COLO668 (cell line): Measurements from ENCODE around the gene GFER.
A peak's percentile ranks its signal among the peaks of the same experiment; 100 is the strongest.
"Not testable (repeated sequence)": the region's sequence is repeated elsewhere in the genome, so short reads cannot be mapped to it uniquely, and the experiment has no call there.

Experiments
- DNase-seq: peaks from one replicate; lab custom pipeline; 2025; ENCODE audit not compliant: unreplicated experiment; lab: John Stamatoyannopoulos, UW

GFER gene

DNA sequence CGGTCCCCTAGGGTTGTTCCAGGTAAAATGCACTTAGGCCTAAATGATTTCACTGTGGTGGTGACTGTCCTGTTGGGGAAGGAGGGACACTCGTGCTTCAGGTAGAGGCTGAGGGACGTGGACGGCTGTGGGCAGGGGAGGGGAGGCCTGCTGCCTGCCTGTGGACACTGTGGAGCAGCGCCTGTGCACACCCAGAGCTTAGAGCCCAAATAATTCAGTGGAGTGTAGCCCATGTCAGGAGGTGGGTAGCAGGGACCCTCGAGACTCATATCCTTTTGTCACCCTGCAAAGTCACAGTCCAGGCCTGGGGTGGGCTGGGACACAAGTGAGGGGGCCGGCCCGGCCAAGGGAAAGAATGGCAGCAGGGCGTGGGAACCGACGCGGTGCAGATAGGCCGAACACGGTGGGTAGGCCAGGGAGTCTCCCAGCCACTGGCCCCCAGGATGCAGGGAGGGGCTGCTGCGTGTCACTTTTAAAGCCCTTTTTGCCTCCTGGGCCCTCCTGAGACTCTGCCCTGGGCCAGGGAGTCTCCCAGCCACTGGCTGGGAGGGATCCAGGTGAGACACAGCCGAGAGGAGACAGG, 42.0 kb downstream of the GFER start:
- DNase-seq: no peak

DNA sequence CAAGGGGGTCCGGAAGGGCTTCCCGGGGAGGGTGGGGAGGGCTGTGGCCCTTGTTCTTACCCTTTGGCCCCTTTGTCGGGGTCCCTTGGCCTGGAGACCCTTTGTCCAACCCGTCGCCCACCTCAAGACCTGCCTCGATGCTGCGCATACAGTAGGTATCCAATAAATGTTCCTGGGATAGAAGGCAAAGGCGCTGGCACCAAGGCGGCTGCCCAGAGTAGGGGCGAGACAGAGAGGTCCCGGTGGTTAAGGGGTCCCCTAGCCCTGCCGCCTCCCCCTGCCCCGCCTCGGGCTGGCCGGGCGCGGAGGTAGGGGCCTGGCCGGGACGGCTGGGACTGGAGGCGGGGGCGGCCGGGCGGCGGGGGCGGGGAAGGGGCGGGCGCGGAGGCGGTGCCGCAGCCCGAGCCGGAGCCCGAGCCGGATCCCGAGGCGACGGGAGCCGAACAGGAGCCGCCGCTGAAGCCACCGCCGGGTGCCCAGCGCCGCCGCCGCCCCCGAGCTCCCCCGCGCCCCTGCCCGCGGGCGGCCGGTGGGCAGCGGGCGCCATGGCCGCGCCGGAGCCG, 42.5 kb downstream of the GFER start, which contains the start of gene NHERF2:
Gene NHERF2 (plus strand): TSS at position 442 of the 563 bp plus-strand sequence. CDS start 104 bp downstream, at position 546.
- DNase-seq: peak; percentile 68

- DNase-seq: peak; percentile 68
Observed at GRCh38 chr16:2027024-2028010, 43.3 kb downstream of the GFER start.

- peak; percentile 42 for DNase-seq
Observed at GRCh38 chr16:2028146-2028545, 44.2 kb downstream of the GFER start.

- peak; percentile 89 for DNase-seq
Observed at GRCh38 chr16:2028620-2029220, 44.7 kb downstream of the GFER start.

DNA sequence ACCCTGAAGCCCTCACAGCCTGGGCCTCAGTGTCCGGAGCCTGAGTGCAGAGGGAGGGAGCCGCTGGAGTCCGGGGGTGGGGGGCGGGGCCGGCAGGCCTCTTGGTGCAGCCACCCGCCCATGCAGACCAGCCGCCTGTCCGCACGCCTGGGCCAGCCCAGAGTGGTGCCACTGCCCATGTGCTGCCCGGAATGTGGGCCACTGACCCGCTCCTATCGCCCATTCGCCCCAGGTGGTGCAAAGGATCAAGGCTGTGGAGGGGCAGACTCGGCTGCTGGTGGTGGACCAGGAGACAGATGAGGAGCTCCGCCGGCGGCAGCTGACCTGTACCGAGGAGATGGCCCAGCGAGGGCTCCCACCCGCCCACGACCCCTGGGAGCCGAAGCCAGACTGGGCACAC, 45.4 kb downstream of the GFER start:
- no peak for DNase-seq

DNA sequence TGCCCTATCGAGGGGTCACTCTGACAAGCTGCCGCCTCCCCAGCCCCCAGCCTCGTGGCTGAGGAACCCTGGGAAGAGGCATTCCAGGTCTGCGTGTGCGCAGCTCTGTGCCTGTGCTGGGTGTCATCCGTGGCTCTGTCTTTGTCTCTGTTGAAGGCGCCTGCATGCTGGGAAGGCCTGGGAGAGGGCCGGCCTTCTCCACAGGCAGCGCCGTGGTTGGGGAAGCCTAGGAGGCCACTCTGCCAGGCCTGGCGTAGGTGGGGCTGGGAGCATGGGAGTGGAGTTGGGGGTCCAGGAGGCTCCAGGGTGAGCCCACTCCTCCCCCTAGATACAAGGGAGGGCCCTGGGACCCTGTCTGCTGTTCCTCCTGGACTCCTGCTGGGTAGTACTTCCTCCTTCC, 46.0 kb downstream of the GFER start:
- no peak for DNase-seq

DNA sequence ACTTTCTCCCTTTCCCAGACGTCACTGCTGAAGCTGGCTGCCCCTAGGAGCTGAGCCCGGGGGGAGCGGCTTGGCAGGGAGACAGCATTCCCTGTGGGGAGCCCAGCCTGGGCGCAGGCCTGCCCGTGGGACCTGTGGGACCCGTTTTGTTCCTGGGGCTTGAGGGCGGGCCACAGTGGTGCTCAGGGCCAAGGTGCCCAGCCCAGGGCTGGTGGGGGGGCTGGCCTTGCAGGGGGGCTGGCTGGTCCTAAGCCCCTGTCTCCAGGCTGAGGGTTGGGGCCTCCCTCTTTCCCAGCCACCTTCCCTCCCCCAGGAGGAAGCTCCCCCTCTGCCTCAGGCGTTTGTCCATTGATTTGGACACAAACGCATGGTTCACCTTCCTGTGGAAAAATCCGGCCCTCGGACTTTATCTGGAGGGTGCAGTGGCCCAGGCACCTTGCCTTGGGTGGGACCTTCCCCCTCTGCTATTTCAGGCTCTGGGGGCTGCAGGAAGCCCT, 47.1 kb downstream of the GFER start:
- no peak for DNase-seq

DNA sequence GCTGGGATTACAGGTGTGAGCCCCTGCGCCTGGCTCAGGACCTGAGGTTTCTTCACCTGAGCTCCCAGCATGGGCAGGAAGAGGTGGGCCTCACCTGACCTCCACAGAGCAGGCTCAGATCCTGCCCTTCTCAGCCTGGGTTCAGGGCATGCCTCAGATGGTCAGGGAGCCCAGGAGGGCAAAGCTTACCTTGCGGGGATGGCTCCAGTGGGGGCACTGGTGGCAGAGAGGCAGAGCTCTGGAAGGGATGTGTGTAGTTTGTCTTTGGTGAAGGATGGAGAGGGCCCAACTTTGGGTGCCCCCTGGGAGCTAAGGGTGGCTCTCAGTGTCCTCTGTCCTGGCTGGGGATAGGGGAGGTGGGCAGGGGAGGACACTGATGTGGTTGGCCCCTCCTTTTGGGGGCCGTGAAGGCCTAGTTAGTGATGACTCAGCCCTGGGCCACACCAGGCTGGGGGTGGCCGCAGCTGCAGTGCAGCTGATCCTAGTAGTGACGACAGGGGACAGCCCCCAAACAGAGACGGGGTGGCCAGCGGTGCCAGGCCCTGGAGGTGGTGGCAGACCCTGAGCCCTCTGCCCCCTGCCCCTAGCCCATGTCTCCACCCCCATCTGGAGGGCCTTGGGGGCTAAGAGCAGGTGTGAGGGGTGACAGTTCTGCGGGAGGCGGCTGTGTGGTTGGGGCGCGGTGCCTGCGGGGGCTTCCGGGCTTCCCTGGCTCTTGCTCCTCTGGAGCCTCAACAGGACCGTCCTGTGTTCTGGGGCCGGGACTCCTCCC, 48.5 kb downstream of the GFER start:
- no peak for DNase-seq

GRCh38 chr16:2033057-2033908, 49.3 kb downstream of the GFER start:
- DNase-seq: peak; percentile 48

- DNase-seq: not testable (repeated sequence)
Observed at GRCh38 chr16:2033909-2034695, 50.1 kb downstream of the GFER start.

- DNase-seq: no peak
Observed at GRCh38 chr16:2034696-2035430, 50.9 kb downstream of the GFER start.

- DNase-seq: peak; percentile 93
Observed at GRCh38 chr16:2035431-2036199, 51.6 kb downstream of the GFER start.

DNA sequence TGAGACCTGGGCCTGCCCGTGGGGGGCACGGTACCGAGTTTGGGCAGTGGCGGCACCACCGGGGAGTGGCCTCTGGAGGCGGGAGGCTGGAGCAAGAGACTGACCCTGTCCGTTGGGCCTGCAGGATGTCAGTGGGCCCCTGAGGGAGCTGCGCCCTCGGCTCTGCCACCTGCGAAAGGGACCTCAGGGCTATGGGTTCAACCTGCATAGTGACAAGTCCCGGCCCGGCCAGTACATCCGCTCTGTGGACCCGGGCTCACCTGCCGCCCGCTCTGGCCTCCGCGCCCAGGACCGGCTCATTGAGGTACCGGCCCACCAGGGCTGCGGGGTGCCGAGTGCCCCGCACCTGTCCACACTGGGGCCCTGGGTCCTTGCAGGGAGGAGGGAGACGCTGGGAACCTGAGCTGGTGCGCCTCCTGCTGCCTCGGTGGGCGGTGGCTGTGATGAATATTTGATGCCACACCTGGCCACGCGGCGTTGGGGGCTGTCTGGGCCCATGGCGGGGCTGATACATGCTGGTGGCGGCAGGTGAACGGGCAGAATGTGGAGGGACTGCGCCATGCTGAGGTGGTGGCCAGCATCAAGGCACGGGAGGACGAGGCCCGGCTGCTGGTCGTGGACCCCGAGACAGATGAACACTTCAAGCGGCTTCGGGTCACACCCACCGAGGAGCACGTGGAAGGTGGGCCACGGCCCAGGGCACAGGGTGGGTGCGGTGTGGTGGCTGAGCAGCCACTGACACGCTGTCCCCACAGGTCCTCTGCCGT, 52.4 kb downstream of the GFER start:
- DNase-seq: peak; percentile 75

GRCh38 chr16:2037115-2037514, 53.1 kb downstream of the GFER start:
- peak; percentile 59 for DNase-seq
